Upper lobe of left lung (tissue), 6 donors: ENCODE measurements around the gene TCEA3. TPM values are rescaled to one million over a fixed set of nuclear protein-coding genes. Genes with fewer than 3 reads are reported as not detected.
A peak's percentile ranks its signal among the peaks of the same experiment; 100 is the strongest.

ENCODE experiments used
- ATAC-seq, 2 donors: fragments of 200-7000 bp; cut with Tn5 transposase; one replicate each; pipeline ENCODE4 v1.9.1; 2022; ENCODE audit warnings: mild to moderate bottlenecking in 2 of 2, moderate library complexity in 2 of 2; ENCODE audit not compliant: low FRiP score in 2 of 2
- DNase-seq, 2 donors: peaks; one replicate each; pipeline ENCODE4 v3.0.0-alpha.2; 2019 to 2020
- H3K27ac ChIP-seq, 4 donors: fragments of 200-600 bp; sonication (generic); one replicate each; pipeline ENCODE4 v1.5.1; 2016 to 2019
- H3K27me3 ChIP-seq, 4 donors: fragments of 200-600 bp; sonication (generic); one replicate each; pipeline ENCODE4 v1.5.1; 2017 to 2019
- H3K36me3 ChIP-seq, 4 donors: fragments of 200-600 bp; sonication (generic); one replicate each; pipeline ENCODE4 v1.5.1; 2016 to 2019
- H3K4me1 ChIP-seq, 4 donors: fragments of 200-600 bp; sonication (generic); one replicate each; pipeline ENCODE4 v1.5.1; 2018 to 2019
- H3K4me3 ChIP-seq, 4 donors: fragments of 200-600 bp; sonication (generic); one replicate each; pipeline ENCODE4 v1.5.1; 2017 to 2019; ENCODE audit warnings: mild to moderate bottlenecking in 2 of 4, moderate library complexity in 1 of 4
- H3K9me3 ChIP-seq, 4 donors: fragments of 200-600 bp; sonication (generic); one replicate each; pipeline ENCODE4 v1.5.1; 2018 to 2019
- EP300 ChIP-seq, 4 donors: sonication (generic); formaldehyde crosslinking; IDR thresholded peaks; one replicate each; pipeline ENCODE4 v1.5.1; 2017; ENCODE audit warnings: antibody characterized with exemption in 4 of 4, control low read depth in 2 of 4
- POLR2A ChIP-seq, 4 donors: fragments of 450-650 bp; IDR thresholded peaks; one replicate each; pipeline ENCODE4 v1.5.1; 2016 to 2017; ENCODE audit warnings: antibody characterized with exemption in 4 of 4, mild to moderate bottlenecking in 2 of 4
- POLR2AphosphoS5 ChIP-seq, 2 donors: sonication (generic); formaldehyde crosslinking; IDR thresholded peaks; one replicate each; pipeline ENCODE4 v1.5.1; 2017; ENCODE audit warnings: antibody characterized with exemption in 2 of 2
- WGBS, 2 donors: methylation state at CpG; one replicate each; pipeline ENCODE4 v1.1.5; 2017 to 2018; 5-methylcytosine and 5-hydroxymethylcytosine counted together
- total RNA-seq, 6 donors: library from RNA; depleted of rRNA in 4 of 6; stranded (reverse); fragments of >200 nt in 4 of 6; gene quantifications; one replicate each; pipeline versions ENCODE4 v1.1.0 to v1.2.1, GENCODE V29; 2016 to 2021
- TF ChIP-seq, protein P1 (sequence below), 6 experiments: fragments of 450-650 bp in 4 of 6; fragments of 200-600 bp in 2 of 6; sonication (generic) in 2 of 6; IDR thresholded peaks; one replicate each; pipeline ENCODE4 v1.5.1; 2016 to 2019; ENCODE audit warnings: antibody characterized with exemption in 6 of 6
- donor health status: DM: no; HTN: no; CAD: no; lungs with moderate emphysema.
- donor health status: DM: no; HTN: yes; CAD: no; lungs with severe emphysema.

TCEA3 gene
- total RNA-seq, 6 donors from 2014 or later: 32.5 to 141 (median 42.9) TPM

DNA sequence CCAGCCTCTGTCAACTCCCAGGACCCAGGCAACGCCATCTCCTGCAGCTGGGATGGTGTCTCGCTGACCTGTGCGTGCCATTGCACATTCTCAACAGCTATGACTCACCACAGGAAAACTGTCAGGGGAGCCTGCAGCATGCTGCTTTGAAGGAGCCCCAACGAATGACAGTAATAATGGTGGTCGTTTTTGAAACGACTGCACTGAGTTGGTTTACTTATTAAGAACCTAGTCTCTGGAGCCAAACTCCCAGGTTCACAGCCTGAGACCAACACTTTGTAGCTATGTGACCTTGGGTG lies 21.6 kb downstream of the TCEA3 start:
- Histone ChIP-seq H3K4me1 (peaks cover 24 to 38% (median 30%) of the 10 kb centered on the region in 4 donors), H3K4me3 (no peak overlapping the region), H3K27ac (peak overlapping the region in 3 of 4 donors; percentile 52 to 69 (median 59)), H3K36me3 (no peaks in the 10 kb centered on the region), H3K9me3 (no peaks in the 10 kb centered on the region), H3K27me3 (no peaks in the 10 kb centered on the region)
- TF ChIP-seq, protein P1, sequence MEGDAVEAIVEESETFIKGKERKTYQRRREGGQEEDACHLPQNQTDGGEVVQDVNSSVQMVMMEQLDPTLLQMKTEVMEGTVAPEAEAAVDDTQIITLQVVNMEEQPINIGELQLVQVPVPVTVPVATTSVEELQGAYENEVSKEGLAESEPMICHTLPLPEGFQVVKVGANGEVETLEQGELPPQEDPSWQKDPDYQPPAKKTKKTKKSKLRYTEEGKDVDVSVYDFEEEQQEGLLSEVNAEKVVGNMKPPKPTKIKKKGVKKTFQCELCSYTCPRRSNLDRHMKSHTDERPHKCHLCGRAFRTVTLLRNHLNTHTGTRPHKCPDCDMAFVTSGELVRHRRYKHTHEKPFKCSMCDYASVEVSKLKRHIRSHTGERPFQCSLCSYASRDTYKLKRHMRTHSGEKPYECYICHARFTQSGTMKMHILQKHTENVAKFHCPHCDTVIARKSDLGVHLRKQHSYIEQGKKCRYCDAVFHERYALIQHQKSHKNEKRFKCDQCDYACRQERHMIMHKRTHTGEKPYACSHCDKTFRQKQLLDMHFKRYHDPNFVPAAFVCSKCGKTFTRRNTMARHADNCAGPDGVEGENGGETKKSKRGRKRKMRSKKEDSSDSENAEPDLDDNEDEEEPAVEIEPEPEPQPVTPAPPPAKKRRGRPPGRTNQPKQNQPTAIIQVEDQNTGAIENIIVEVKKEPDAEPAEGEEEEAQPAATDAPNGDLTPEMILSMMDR (IDR thresholded peaks at IDR 0.05): no peak
- TF ChIP-seq POLR2A (IDR thresholded peaks at IDR 0.05) (no peak), POLR2AphosphoS5 (IDR thresholded peaks at IDR 0.05) (no peak), EP300 (IDR thresholded peaks at IDR 0.05) (no peak)
- 28 to 100% methylated on average over 2 to 6 of the region's 6 CpGs for WGBS, 2 donors
- peak in 1 of 2 donors; percentile 47 for ATAC-seq
- DNase-seq: no peak

DNA sequence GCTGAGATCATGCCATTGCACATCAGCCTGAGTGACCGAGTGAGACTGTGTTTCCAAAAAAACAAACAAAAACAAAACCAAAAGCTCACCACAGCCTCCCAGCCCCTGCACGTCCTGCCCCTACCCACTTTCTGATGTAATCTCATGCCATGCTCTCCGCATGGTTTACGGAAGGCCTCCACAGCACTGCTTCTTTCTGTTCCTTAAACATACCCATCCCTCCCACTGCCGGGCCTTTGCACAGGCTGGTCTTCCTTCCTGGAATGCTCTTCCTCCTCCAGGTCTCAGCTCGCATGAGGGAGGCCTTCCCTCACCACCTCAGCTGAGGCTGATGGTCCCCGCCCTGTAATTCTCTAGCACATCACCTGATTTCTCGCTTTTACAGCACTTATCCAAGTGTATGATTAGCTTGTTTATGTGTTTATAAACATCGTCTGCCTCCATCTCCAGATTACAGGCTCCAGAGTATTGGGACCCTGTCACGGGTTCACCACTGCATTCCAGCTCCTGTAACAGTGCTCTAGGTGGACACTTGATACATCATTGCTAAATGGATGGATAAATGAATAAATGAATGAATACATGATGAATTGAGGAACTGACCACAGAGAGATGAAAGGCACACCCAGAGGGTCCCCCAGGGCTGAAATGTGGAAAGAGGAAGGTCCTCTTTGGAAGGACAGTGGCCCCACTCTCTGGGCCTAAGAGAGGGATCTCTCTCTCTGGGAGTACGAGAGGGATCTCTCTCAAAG lies 22.1 kb downstream of the TCEA3 start:
- DNase-seq: peak in 1 of 2 donors; percentile 33
- ATAC-seq: peak in 1 of 2 donors; percentile 70
- peak overlapping the region in 3 of 4 donors; percentile 12 to 69 (median 13) for H3K27ac ChIP-seq

DNA sequence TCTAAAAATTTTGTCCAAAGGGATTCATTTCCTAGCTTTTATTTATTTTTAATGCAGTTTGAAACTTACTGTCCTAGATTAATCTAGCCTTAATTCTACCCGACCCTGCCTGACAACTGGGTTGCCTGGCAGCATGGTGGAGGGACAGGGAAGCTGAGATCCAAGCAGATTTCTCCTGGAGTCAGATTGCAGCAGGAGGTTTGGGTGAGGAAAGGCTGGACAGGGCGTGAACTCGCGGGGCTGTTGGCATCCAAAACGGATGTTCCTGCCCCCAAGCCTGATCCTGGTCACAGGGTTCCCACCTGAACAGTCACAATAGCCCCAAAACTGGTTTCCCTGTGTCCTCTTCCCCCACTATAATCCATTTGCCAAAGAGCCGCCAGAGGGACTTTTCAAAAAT lies 23.2 kb downstream of the TCEA3 start:
- DNase-seq: no peak
- H3K36me3 ChIP-seq: peaks cover 0 to 10% (median 0%) of the 10 kb centered on the region in 4 donors
- H3K4me1 ChIP-seq: peaks cover 24 to 38% (median 30%) of the 10 kb centered on the region in 4 donors
- TF ChIP-seq, protein P1 (IDR thresholded peaks at IDR 0.05): no peak
- TF ChIP-seq POLR2A (IDR thresholded peaks at IDR 0.05) (no peak), EP300 (IDR thresholded peaks at IDR 0.05) (no peak), POLR2AphosphoS5 (IDR thresholded peaks at IDR 0.05) (no peak)
- no peaks in the 10 kb centered on the region for H3K27me3 ChIP-seq
- 75 to 94% methylated on average over 6 of the region's 6 CpGs for WGBS, 2 donors
- no peak for ATAC-seq
- H3K4me3 ChIP-seq: no peak overlapping the region
- no peaks in the 10 kb centered on the region for H3K9me3 ChIP-seq
- peak overlapping the region in 2 of 4 donors; percentile 12 to 13 for H3K27ac ChIP-seq

More for the DNA sequence above, 22.1 kb downstream of the TCEA3 start:
- 55 to 74% methylated on average over 11 of the region's 11 CpGs for WGBS, 2 donors
- TF ChIP-seq POLR2AphosphoS5 (IDR thresholded peaks at IDR 0.05): peak in 1 of 2 donors; percentile 19
- TF ChIP-seq POLR2A (IDR thresholded peaks at IDR 0.05): no peak
- no peak for TF ChIP-seq EP300 (IDR thresholded peaks at IDR 0.05)
- TF ChIP-seq, protein P1 (IDR thresholded peaks at IDR 0.05): no peak
- Histone ChIP-seq H3K4me1 (peaks cover 24 to 38% (median 30%) of the 10 kb centered on the region in 4 donors), H3K27me3 (no peaks in the 10 kb centered on the region), H3K36me3 (peaks cover 0 to 2% (median 0%) of the 10 kb centered on the region in 4 donors), H3K4me3 (no peak overlapping the region), H3K9me3 (no peaks in the 10 kb centered on the region)

DNA sequence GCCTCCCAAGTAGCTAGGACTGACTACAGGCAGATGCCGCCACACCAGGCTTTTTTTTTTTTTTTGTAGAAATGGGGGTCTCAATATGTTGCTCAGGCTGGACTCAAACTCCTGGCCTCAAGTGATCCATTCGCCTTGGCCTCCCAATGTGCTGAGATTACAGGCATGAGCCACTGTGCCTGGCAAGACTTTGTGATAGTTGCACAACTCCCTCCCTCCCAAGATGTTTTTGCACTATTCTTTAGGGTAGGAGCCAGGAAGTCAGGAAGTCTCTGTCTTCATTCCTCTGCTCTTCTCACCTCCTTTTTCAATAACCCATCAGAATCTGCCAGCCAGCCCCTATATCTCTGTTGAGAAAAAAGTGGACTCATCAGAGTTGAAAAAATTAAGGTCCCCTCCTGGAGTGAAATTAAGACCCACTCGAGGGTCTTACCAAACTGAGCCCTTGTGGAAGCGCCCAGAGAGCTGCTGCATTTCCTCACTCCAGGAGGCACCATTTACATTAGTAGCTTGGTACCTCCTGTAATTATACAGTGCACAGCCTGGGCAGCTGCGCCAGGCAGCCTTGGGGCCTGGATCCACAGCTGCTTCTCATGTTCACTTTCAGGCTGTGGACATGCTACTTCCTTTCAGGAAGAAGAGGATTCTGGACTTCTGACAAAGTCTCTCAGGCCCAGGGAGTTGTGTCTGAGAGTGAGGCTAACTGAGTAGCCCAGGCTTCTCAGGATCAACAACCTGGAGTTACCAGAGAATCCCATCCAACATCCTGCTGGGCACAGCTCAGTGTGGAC lies 24.0 kb downstream of the TCEA3 start:
- 83 to 89% methylated on average over 5 of the region's 5 CpGs for WGBS, 2 donors
- no peaks in the 10 kb centered on the region for H3K27me3 ChIP-seq
- ATAC-seq (no peak), DNase-seq (peak in 1 of 2 donors; percentile 29)
- H3K4me3 ChIP-seq: no peak overlapping the region
- H3K36me3 ChIP-seq: peaks cover 0 to 11% (median 0%) of the 10 kb centered on the region in 4 donors
- peaks cover 24 to 39% (median 28%) of the 10 kb centered on the region in 4 donors for H3K4me1 ChIP-seq
- TF ChIP-seq POLR2AphosphoS5 (IDR thresholded peaks at IDR 0.05) (no peak), EP300 (IDR thresholded peaks at IDR 0.05) (no peak), POLR2A (IDR thresholded peaks at IDR 0.05) (no peak)
- TF ChIP-seq, protein P1 (IDR thresholded peaks at IDR 0.05): no peak
- peak overlapping the region in 2 of 4 donors; percentile 12 to 13 for H3K27ac ChIP-seq
- no peaks in the 10 kb centered on the region for H3K9me3 ChIP-seq
